Adrenal gland (tissue), 5 donors: ENCODE measurements around the gene GPC6.

ENCODE experiments used
- POLR2A ChIP-seq, 2 donors: fragments of 450-650 bp; IDR thresholded peaks; one replicate each; pipeline ENCODE4 v1.6.1; 2017; ENCODE audit warnings: antibody characterized with exemption in 2 of 2, mild to moderate bottlenecking in 2 of 2, moderate library complexity in 1 of 2
- TF ChIP-seq, protein P1 (sequence below), 6 experiments: fragments of 450-650 bp in 4 of 6; fragments of 200-600 bp in 2 of 6; sonication (generic) in 1 of 6; IDR thresholded peaks; 1 replicate in 5 of 6; 2 replicates in 1 of 6; pipeline versions ENCODE4 v1.5.1 to v1.8.0; 2016 to 2021; ENCODE audit warnings: antibody characterized with exemption in 6 of 6, mild to moderate bottlenecking in 2 of 6, moderate library complexity in 1 of 6
- donor health status: DM: no; HTN: no; CAD: no.

DNA sequence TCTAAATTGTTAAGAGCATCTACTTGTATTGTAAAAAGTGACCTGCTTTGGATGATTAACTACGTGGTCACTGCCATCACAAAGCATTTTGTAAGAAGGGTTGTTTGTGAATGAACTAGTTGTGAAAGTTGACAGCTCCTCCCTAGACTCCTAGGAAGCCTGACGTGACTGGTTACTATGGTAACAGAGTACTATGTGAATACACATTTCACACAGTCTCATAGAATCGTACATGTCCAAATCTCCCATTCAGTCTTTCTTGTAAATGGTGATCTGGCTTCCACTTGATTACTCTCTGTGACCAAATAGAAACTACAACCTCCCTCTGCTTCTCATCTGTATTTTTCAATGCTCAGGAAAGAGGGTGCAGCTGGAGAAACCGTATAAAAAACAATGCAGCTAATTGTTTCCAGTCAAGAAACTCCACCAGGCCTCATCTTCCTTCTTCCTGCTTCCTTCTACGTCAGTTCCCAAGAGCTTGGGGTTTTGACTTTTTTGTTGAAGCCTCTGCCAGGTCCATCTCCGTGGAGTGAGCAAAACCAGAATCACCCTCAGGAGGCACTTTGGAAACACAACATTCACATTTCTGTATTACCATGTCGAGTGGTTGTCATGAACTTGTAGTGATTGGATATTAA is 83.4 kb downstream of the GPC6 start:
- TF ChIP-seq POLR2A (IDR thresholded peaks at IDR 0.05) = no peak
- TF ChIP-seq, protein P1, sequence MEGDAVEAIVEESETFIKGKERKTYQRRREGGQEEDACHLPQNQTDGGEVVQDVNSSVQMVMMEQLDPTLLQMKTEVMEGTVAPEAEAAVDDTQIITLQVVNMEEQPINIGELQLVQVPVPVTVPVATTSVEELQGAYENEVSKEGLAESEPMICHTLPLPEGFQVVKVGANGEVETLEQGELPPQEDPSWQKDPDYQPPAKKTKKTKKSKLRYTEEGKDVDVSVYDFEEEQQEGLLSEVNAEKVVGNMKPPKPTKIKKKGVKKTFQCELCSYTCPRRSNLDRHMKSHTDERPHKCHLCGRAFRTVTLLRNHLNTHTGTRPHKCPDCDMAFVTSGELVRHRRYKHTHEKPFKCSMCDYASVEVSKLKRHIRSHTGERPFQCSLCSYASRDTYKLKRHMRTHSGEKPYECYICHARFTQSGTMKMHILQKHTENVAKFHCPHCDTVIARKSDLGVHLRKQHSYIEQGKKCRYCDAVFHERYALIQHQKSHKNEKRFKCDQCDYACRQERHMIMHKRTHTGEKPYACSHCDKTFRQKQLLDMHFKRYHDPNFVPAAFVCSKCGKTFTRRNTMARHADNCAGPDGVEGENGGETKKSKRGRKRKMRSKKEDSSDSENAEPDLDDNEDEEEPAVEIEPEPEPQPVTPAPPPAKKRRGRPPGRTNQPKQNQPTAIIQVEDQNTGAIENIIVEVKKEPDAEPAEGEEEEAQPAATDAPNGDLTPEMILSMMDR (IDR thresholded peaks at IDR 0.05) = no peak
